Keratinocyte (primary cell): Measurements from ENCODE around the gene STK26.

Experiments
- EZH2 ChIP-seq: IDR thresholded peaks from one replicate; pipeline ENCODE4 v1.6.1; 2012; ENCODE audit warnings: inconsistent platforms, mild to moderate bottlenecking, low read length, moderate library complexity
- TF ChIP-seq, protein P1 (sequence below), 3 experiments: IDR thresholded peaks in 1 of 3; conservative IDR thresholded peaks in 1 of 3; optimal IDR thresholded peaks in 1 of 3; 2 replicates in 2 of 3; 3 replicates in 1 of 3; pipeline versions ENCODE3 to v1.5.1; 2011; ENCODE audit warnings: low read length in 3 of 3, mild to moderate bottlenecking in 3 of 3, moderate library complexity in 2 of 3, control low read depth in 1 of 3, inconsistent platforms in 1 of 3; ENCODE audit not compliant: insufficient read depth in 2 of 3; ENCODE audit errors: extremely low read depth in 1 of 3

GRCh38 chrX:132023896-132024386 lies 839 bp downstream of the STK26 start:
- TF ChIP-seq, protein P1, sequence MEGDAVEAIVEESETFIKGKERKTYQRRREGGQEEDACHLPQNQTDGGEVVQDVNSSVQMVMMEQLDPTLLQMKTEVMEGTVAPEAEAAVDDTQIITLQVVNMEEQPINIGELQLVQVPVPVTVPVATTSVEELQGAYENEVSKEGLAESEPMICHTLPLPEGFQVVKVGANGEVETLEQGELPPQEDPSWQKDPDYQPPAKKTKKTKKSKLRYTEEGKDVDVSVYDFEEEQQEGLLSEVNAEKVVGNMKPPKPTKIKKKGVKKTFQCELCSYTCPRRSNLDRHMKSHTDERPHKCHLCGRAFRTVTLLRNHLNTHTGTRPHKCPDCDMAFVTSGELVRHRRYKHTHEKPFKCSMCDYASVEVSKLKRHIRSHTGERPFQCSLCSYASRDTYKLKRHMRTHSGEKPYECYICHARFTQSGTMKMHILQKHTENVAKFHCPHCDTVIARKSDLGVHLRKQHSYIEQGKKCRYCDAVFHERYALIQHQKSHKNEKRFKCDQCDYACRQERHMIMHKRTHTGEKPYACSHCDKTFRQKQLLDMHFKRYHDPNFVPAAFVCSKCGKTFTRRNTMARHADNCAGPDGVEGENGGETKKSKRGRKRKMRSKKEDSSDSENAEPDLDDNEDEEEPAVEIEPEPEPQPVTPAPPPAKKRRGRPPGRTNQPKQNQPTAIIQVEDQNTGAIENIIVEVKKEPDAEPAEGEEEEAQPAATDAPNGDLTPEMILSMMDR (optimal IDR thresholded peaks at IDR 0.05 in 1 of 3, IDR thresholded peaks at IDR 0.05 in 1 of 3, conservative IDR thresholded peaks at IDR 0.05 in 1 of 3; ENCODE audit: extremely low read depth in 1 of 3, insufficient read depth in 2 of 3, low read length in 3 of 3), result no peak
- TF ChIP-seq EZH2, result no peak
